ENCODE results near the gene SCGB1A1. TPM values are rescaled to one million over a fixed set of nuclear protein-coding genes. Genes with fewer than 3 reads are reported as not detected.

The SCGB1A1 gene
- polyA plus RNA-seq, 1 of the 3 experiments (the other 2 are of a cell fraction), result not detected

GRCh38 chr11:62393061-62393611 is 25.7 kb upstream of the SCGB1A1 start:
- Histone ChIP-seq H3K27ac (ENCODE audit: low read depth in 2 of 2, low read length in 1 of 2) (no peak overlapping the region), H3K36me3 (replicated peaks in 1 of 2; ENCODE audit: control insufficient read depth in 1 of 2, insufficient read depth in 2 of 2, low read length in 1 of 2) (no peaks in the 10 kb centered on the region), H3K4me2 (no peak overlapping the region), H3K9me3 (no peaks in the 10 kb centered on the region), H3K27me3 (ENCODE audit: insufficient read depth) (no peaks in the 10 kb centered on the region), H2AFZ (ENCODE audit: low read depth) (no peak overlapping the region), H3K79me2 (ENCODE audit: insufficient read depth) (no peaks in the 10 kb centered on the region), H4K20me1 (ENCODE audit: insufficient read depth) (no peaks in the 10 kb centered on the region), H3K4me1 (ENCODE audit: control insufficient read depth in 1 of 2, insufficient read depth in 2 of 2, low read depth in 1 of 2, low read length in 1 of 2) (peaks cover under 1 to 21% of the 10 kb centered on the region in 2 experiments; a peak in 2 of 4 replicates), H3K4me3 (ENCODE audit: low read depth in 2 of 2, low read length in 1 of 2) (no peak overlapping the region), H3F3A (replicated peaks; ENCODE audit: insufficient read depth) (no peaks in the 10 kb centered on the region), H3K9ac (no peak overlapping the region), H3K9me2 (no peaks in the 10 kb centered on the region)
- TF ChIP-seq FOSL2 (IDR thresholded peaks at IDR 0.05; ENCODE audit: borderline replicate concordance, low read depth), result no peak
- no peak for TF ChIP-seq TCF12 (IDR thresholded peaks at IDR 0.05)
- no peak for TF ChIP-seq RXRA (IDR thresholded peaks at IDR 0.05; ENCODE audit: borderline replicate concordance, low read depth)
- TF ChIP-seq GABPA (IDR thresholded peaks at IDR 0.05; ENCODE audit: low read depth), result no peak
- TF ChIP-seq CTCF (IDR thresholded peaks at IDR 0.05), result peak; percentile 25; the same call in 1 of the 2 replicates
- no peak for TF ChIP-seq SIN3A (IDR thresholded peaks at IDR 0.05; ENCODE audit: borderline replicate concordance, low read depth, low read length)
- TF ChIP-seq JUND (IDR thresholded peaks at IDR 0.05), result no peak
- no peak for TF ChIP-seq USF2 (IDR thresholded peaks at IDR 0.05; ENCODE audit: borderline replicate concordance, low read depth, low read length)
- TF ChIP-seq MAX (IDR thresholded peaks at IDR 0.05; ENCODE audit: low read depth), result no peak
- no peak for TF ChIP-seq USF1 (IDR thresholded peaks at IDR 0.05; ENCODE audit: borderline replicate concordance, low read depth)
- peak; percentile 12; the same call in 1 of the 2 replicates for TF ChIP-seq SMC3 (IDR thresholded peaks at IDR 0.05; ENCODE audit: low read depth, low read length)
- no peak for TF ChIP-seq EP300 (IDR thresholded peaks at IDR 0.05; ENCODE audit: borderline replicate concordance in 1 of 2, low read depth in 1 of 2, low read length in 1 of 2)
- no peak for TF ChIP-seq NRF1 (IDR thresholded peaks at IDR 0.05; ENCODE audit: low read depth, low read length)
- TF ChIP-seq FOXM1 (IDR thresholded peaks at IDR 0.05; ENCODE audit: low read depth), result no peak
- POLR2A ChIA-PET, result no interaction called here
- WGBS (ENCODE audit: low lambda C conversion rate), result 74% methylated on average over 10 of the region's 12 CpGs
- CTCF ChIA-PET, result interaction anchor here (0.8 to 8.5 kb wide), 8 partner anchors 10 to 166 kb away, joined by 3 to 195 read pairs (median 4); no protein-coding TSS in a partner anchor
- no peak for DNase-seq

All from SK-N-SH (cell line).